PC-3 (cell line): ENCODE results near the gene CAND2. TPM values are rescaled to one million over a fixed set of nuclear protein-coding genes. Genes with fewer than 3 reads are reported as not detected.

Experiments
- ATAC-seq: fragments of 200-7000 bp; cut with Tn5 transposase; 2 replicates; pipeline ENCODE4 v1.9.1; 2020; ENCODE audit warnings: mild to moderate bottlenecking, moderate library complexity
- BruUV-seq: library from RNA; stranded (reverse); fragments of 400-500 nt; replicated peaks from 2 replicates; lab custom pipeline; 2021; lab: Mats Ljungman, UMichigan
- CTCF ChIA-PET: fragments of 300-600 bp; sonication (Branson Sonifier 250); formaldehyde crosslinking; loops from one replicate; lab custom pipeline; 2022; ENCODE audit warnings: antibody characterized with exemption; lab: Charles Lee
- POLR2A ChIA-PET: fragments of 300-600 bp; sonication (Branson Sonifier 250); formaldehyde crosslinking; loops from one replicate; lab custom pipeline; 2022; ENCODE audit warnings: antibody characterized with exemption; ENCODE audit not compliant: unreplicated experiment; lab: Charles Lee
- DNase-seq: peaks from one replicate; pipeline ENCODE4 v3.0.0-alpha.2; 2015
- H2AFZ ChIP-seq: fragments of 300-600 bp; sonication (generic); 2 replicates; pipeline ENCODE4 v1.6.0; 2016; ENCODE audit warnings: antibody characterized with exemption, low read length
- H3F3A ChIP-seq: fragments of 300-600 bp; sonication (generic); one replicate; pipeline ENCODE4 v1.6.0; 2017; ENCODE audit warnings: antibody characterized with exemption, low read length, control low read depth, mild to moderate bottlenecking; ENCODE audit not compliant: unreplicated experiment
- H3K27ac ChIP-seq: fragments of 300-600 bp; sonication (generic); 2 replicates; pipeline ENCODE4 v1.5.1; 2016; ENCODE audit warnings: mild to moderate bottlenecking, low read length
- H3K27me3 ChIP-seq: fragments of 300-600 bp; sonication (generic); 2 replicates; pipeline ENCODE4 v1.6.1; 2016; ENCODE audit warnings: low read length, mixed read lengths
- H3K36me3 ChIP-seq: fragments of 300-600 bp; sonication (generic); 2 replicates; pipeline ENCODE4 v1.6.1; 2016; ENCODE audit warnings: low read depth, mixed run types, low read length, mixed read lengths
- H3K4me1 ChIP-seq: fragments of 300-600 bp; sonication (generic); 2 replicates; pipeline ENCODE4 v1.5.1; 2016; ENCODE audit warnings: low read length; ENCODE audit not compliant: insufficient read depth
- H3K4me2 ChIP-seq: fragments of 300-600 bp; sonication (generic); 2 replicates; pipeline ENCODE4 v1.6.0; 2016; ENCODE audit warnings: low read length
- H3K4me3 ChIP-seq: fragments of 300-600 bp; sonication (generic); 2 replicates; pipeline ENCODE4 v1.5.1; 2016; ENCODE audit warnings: mild to moderate bottlenecking, low read length, mixed read lengths
- H3K79me2 ChIP-seq: fragments of 300-600 bp; sonication (generic); 2 replicates; pipeline ENCODE4 v1.6.1; 2017; ENCODE audit warnings: low read length, mixed read lengths
- H3K9ac ChIP-seq: fragments of 300-600 bp; sonication (generic); 2 replicates; pipeline ENCODE4 v1.6.0; 2016; ENCODE audit warnings: mild to moderate bottlenecking, low read length
- H3K9me2 ChIP-seq: fragments of 300-600 bp; sonication (generic); replicated peaks from 2 replicates; pipeline ENCODE4 v1.6.1; 2016; ENCODE audit warnings: mixed run types, low read length, mixed read lengths
- H3K9me3 ChIP-seq: fragments of 300-600 bp; sonication (generic); 2 replicates; pipeline ENCODE4 v1.6.1; 2016; ENCODE audit warnings: low read length, mixed read lengths
- H4K20me1 ChIP-seq: fragments of 300-600 bp; sonication (generic); 2 replicates; pipeline ENCODE4 v1.6.1; 2016; ENCODE audit warnings: low read length, mixed read lengths
- CTCF ChIP-seq: fragments of 300-600 bp; sonication (generic); conservative IDR thresholded peaks from 2 replicates; pipeline ENCODE4 v1.5.1; 2017; ENCODE audit warnings: antibody characterized with exemption, low read depth, mild to moderate bottlenecking, low read length
- EZH2 ChIP-seq: fragments of 300-600 bp; sonication (generic); IDR thresholded peaks from one replicate; pipeline ENCODE4 v1.6.1; 2017; ENCODE audit warnings: antibody characterized with exemption, mild to moderate bottlenecking, low read length; ENCODE audit not compliant: unreplicated experiment
- EZH2phosphoT487 ChIP-seq: fragments of 300-600 bp; sonication (generic); IDR thresholded peaks from 2 replicates; pipeline ENCODE4 v1.6.1; 2018; ENCODE audit warnings: mild to moderate bottlenecking, antibody characterized with exemption, low read length, borderline replicate concordance
- intact Hi-C: fragments of 100-400 bp; cut with micrococcal nuclease; formaldehyde crosslinking; loops from 2 replicates; pipeline ENCODE4 v1.9.0; 2023
- total RNA-seq: library from RNA; depleted of rRNA; stranded (reverse); fragments of >200 nt; gene quantifications from 2 replicates; pipeline ENCODE4 v1.2.3, GENCODE V29; 2014

The CAND2 gene
- total RNA-seq, 1 experiment from 2014 or later = 4.8 TPM

GRCh38 chr3:12841970-12842328, 45.5 kb downstream of the CAND2 start:
- Histone ChIP-seq H3F3A (peaks cover 3% of the 10 kb centered on the region), H3K4me1 (peaks cover 33% of the 10 kb centered on the region), H4K20me1 (peaks cover 40% of the 10 kb centered on the region), H3K9me2 (no peaks in the 10 kb centered on the region), H2AFZ (peak overlapping the region; percentile 77), H3K36me3 (peaks cover 40% of the 10 kb centered on the region), H3K79me2 (peaks cover 44% of the 10 kb centered on the region), H3K9me3 (no peaks in the 10 kb centered on the region), H3K27ac (no peak overlapping the region), H3K4me3 (peak overlapping the region; percentile 99), H3K27me3 (no peaks in the 10 kb centered on the region), H3K9ac (peak overlapping the region; percentile 100; the same call in 1 of the 2 replicates), H3K4me2 (peak overlapping the region; percentile 94)
- BruUV-seq = no TSS peak
- DNase-seq (no peak), ATAC-seq (no peak)
- TF ChIP-seq EZH2 (no peak), EZH2phosphoT487 (no peak), CTCF (no peak)
- POLR2A ChIA-PET = interaction anchor here (0.7 kb wide), 1 partner anchor 79 kb away, joined by 4 read pairs; no protein-coding TSS in a partner anchor
- intact Hi-C loops = loop anchor here (1.0 to 2.0 kb wide), 2 partner anchors 13 to 51 kb away; no protein-coding TSS in a partner anchor
- CTCF ChIA-PET = interaction anchor here (0.6 to 1.6 kb wide), 5 partner anchors 13 to 638 kb away, joined by 3 to 10 read pairs (median 6); partner anchors contain the start of gene HDAC11

GRCh38 chr3:12842469-12842868, 46.0 kb downstream of the CAND2 start:
- Histone ChIP-seq H3K9ac (no peak overlapping the region; the same call in 1 of the 2 replicates), H3K27ac (no peak overlapping the region), H3K4me3 (no peak overlapping the region), H3K36me3 (peaks cover 35% of the 10 kb centered on the region), H3F3A (no peaks in the 10 kb centered on the region), H3K9me2 (no peaks in the 10 kb centered on the region), H3K27me3 (no peaks in the 10 kb centered on the region), H3K4me2 (peak overlapping the region; percentile 94; the same call in 1 of the 2 replicates), H3K79me2 (peaks cover 39% of the 10 kb centered on the region), H3K4me1 (peaks cover 29% of the 10 kb centered on the region), H4K20me1 (peaks cover 35% of the 10 kb centered on the region), H2AFZ (peak overlapping the region; percentile 77), H3K9me3 (no peaks in the 10 kb centered on the region)
- ChIA-PET POLR2A (no interaction called here), CTCF (interaction anchor here (1.6 kb wide), 1 partner anchor 19 kb away, joined by 10 read pairs; no protein-coding TSS in a partner anchor)
- DNase-seq (no peak), ATAC-seq (no peak)
- no TSS peak for BruUV-seq
- TF ChIP-seq EZH2phosphoT487 (no peak), EZH2 (no peak), CTCF (no peak)
- intact Hi-C loops = no loop called here

GRCh38 chr3:12845811-12846210, 49.3 kb downstream of the CAND2 start:
- Histone ChIP-seq H3K79me2 (peaks cover 6% of the 10 kb centered on the region), H3K9ac (no peak overlapping the region), H2AFZ (no peak overlapping the region), H3K4me1 (0 out of 2 replicates have a peak, but pooled peaks cover 3% of the 10 kb centered on the region), H3K27me3 (no peaks in the 10 kb centered on the region), H3K27ac (no peak overlapping the region), H3F3A (no peaks in the 10 kb centered on the region), H3K4me2 (no peak overlapping the region), H4K20me1 (peaks cover 2% of the 10 kb centered on the region), H3K4me3 (no peak overlapping the region), H3K9me2 (no peaks in the 10 kb centered on the region), H3K9me3 (no peaks in the 10 kb centered on the region), H3K36me3 (peaks cover 1% of the 10 kb centered on the region)
- intact Hi-C loops = no loop called here
- ATAC-seq (no peak), DNase-seq (no peak)
- BruUV-seq = no TSS peak
- POLR2A ChIA-PET = no interaction called here
- CTCF ChIA-PET = interaction anchor here (1.5 kb wide), 1 partner anchor 23 kb away, joined by 5 read pairs; no protein-coding TSS in a partner anchor
- TF ChIP-seq EZH2 = no peak
